ENCODE data around the gene SEMA3A.

The SEMA3A gene

GRCh38 chr7:83918142-83918541 lies 276.4 kb downstream of the SEMA3A start:
- no peak for DNase-seq

DNA sequence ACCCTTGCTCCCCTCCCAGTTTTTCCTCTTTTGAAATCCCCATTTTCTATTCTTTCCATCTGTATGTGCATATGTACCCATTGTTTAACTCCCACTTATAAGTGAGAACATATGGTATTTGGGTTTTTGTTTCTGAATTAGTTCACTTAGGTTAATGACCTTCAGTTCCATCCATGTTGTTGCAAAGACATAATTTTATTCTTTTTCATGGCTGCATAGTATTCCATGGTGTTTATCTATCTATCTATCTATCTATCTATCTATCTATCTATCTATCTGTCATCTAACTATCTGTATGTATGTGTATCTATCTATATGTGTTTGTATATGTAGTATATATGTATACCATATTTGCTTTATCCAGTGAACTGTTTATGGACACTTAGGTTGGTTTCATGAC lies 281.4 kb downstream of the SEMA3A start:
- no peak for DNase-seq

GRCh38 chr7:83908526-83908925 lies 286.1 kb downstream of the SEMA3A start:
- DNase-seq: no peak
